Heart left ventricle (tissue), 16 donors: ENCODE measurements around the gene CENPN. TPM values are rescaled to one million over a fixed set of nuclear protein-coding genes. Genes with fewer than 3 reads are reported as not detected.

Source experiments
- ATAC-seq, 4 donors: fragments of 200-7000 bp; cut with Tn5 transposase; one replicate each; pipeline ENCODE4 v1.9.1; 2020 to 2022; ENCODE audit warnings: moderate library complexity in 4 of 4, mild to moderate bottlenecking in 3 of 4, moderate number of reproducible peaks in 1 of 4
- DNase-seq, 5 donors: peaks; one replicate each; pipeline ENCODE4 v3.0.0-alpha.2; 2020
- H3K27ac ChIP-seq, 12 donors: fragments of 200-600 bp; sonication (generic) in 4 of 12; one replicate each; pipeline versions ENCODE4 v1.5.0 to v1.8.0; 2016 to 2022; ENCODE audit warnings: mild to moderate bottlenecking in 2 of 12
- H3K27me3 ChIP-seq, 9 donors: fragments of 200-600 bp; sonication (generic) in 2 of 9; one replicate each; pipeline versions ENCODE4 v1.5.1 to v1.8.0; 2016 to 2022; ENCODE audit warnings: mild to moderate bottlenecking in 3 of 9
- H3K36me3 ChIP-seq, 9 donors: fragments of 200-600 bp; sonication (generic) in 2 of 9; one replicate each; pipeline versions ENCODE4 v1.5.0 to v1.8.0; 2018 to 2022; ENCODE audit warnings: mild to moderate bottlenecking in 2 of 9
- H3K4me1 ChIP-seq, 12 donors: fragments of 200-600 bp; sonication (generic) in 4 of 12; one replicate each; pipeline versions ENCODE4 v1.5.0 to v1.8.0; 2016 to 2022; ENCODE audit warnings: mild to moderate bottlenecking in 3 of 12
- H3K4me3 ChIP-seq, 12 donors: fragments of 200-600 bp; sonication (generic) in 4 of 12; one replicate each; pipeline versions ENCODE4 v1.5.0 to v1.8.0; 2017 to 2022; ENCODE audit warnings: mild to moderate bottlenecking in 9 of 12, moderate library complexity in 4 of 12
- H3K9me3 ChIP-seq, 12 donors: fragments of 200-600 bp; sonication (generic) in 4 of 12; one replicate each; pipeline versions ENCODE4 v1.5.0 to v1.8.0; 2016 to 2022; ENCODE audit warnings: mild to moderate bottlenecking in 1 of 12
- CTCF ChIP-seq, 12 donors: fragments of 200-600 bp; sonication (generic) in 4 of 12; IDR thresholded peaks; one replicate each; pipeline versions ENCODE4 v1.5.0 to v1.8.0; 2018 to 2022; ENCODE audit warnings: antibody characterized with exemption in 12 of 12, mild to moderate bottlenecking in 5 of 12
- POLR2A ChIP-seq, 2 donors: fragments of 450-650 bp; IDR thresholded peaks; one replicate each; pipeline ENCODE4 v1.6.1; 2017; ENCODE audit warnings: antibody characterized with exemption in 2 of 2, mild to moderate bottlenecking in 2 of 2, moderate library complexity in 2 of 2
- WGBS, 4 donors: extraction: QIAGEN DNeasy Blood & Tissue Kit in 2 of 4; methylation state at CpG; one replicate each; pipeline versions ENCODE4 v1.1.5 to v1.1.7; 2013 to 2018; 5-methylcytosine and 5-hydroxymethylcytosine counted together
- intact Hi-C, 10 donors: fragments of 100-400 bp; cut with DNase I; formaldehyde crosslinking; loops; one replicate each; pipeline versions ENCODE4 v1.11.1 to v1.14.2; 2022
- polyA plus RNA-seq, 2 donors: library from polyadenylated mRNA; stranded (reverse); fragments of 200-250 nt; gene quantifications; one replicate each; pipeline ENCODE4 v1.2.3, GENCODE V29; 2013
- total RNA-seq, 9 donors: library from RNA; depleted of rRNA in 2 of 9; stranded (reverse); fragments of >200 nt in 2 of 9; fragmentation: NEBNext Ultra II Directional in 3 of 9; extraction: Animal tissue kit (Norgen Biotek cat#: 25700) in 3 of 9; gene quantifications; one replicate each; pipeline versions ENCODE4 v1.1.0 to v1.2.4, GENCODE V29; 2016 to 2023
- donor health status: ischemic (EF 13 %, LVEDD 7.1; RV severe dilation, severe dysfunction).
- donor health status: healthy with polysubstance abuse.
- donor health status: DM: no; HTN: yes; CAD: no.
- donor health status: DM: no; HTN: no; CAD: no.
- donor health status: ischemic (EF 25% LVEDD 6.9; RV normal size, moderate dysfunction).
- donor health status: ischemic (EF 25% LVEDD 5.7; RV mildly dilated, moderate dysfunction).
- donor health status: healthy.
- donor health status: DM: yes; HTN: yes; CAD: no.
- donor health status: ischemic (EF 35%, LVEDD 5.7; RV mildly dilated, moderate dysfunction).
- donor health status: nonischemic (EF 11% LVEDD 7.7; RV severe dilation, severe dysfunction).
- donor health status: DM: yes; HTN: yes; CAD: no.
- donor health status: PGD.
- donor health status: ischemic (EF 29% LVEDD 5.4; RV normal size, mild dysfunction).
- donor health status: nonischemic (EF 23%, LVEDD 6.1; RV moderate dilation, normal function).

The CENPN gene
- total and polyA plus RNA-seq, 11 donors, result 1.9 to 14.8 (median 10.3) TPM

GRCh38 chr16:80976946-80977345 is 30.1 kb upstream of the CENPN start:
- intact Hi-C loops, result no loop called here
- ATAC-seq, result no peak
- H3K27me3 ChIP-seq, result no peaks in the 10 kb centered on the region
- peaks cover 0 to 55% (median 40%) of the 10 kb centered on the region in 9 donors for H3K36me3 ChIP-seq
- no peak overlapping the region for H3K4me3 ChIP-seq
- TF ChIP-seq CTCF (IDR thresholded peaks at IDR 0.05) (no peak), POLR2A (IDR thresholded peaks at IDR 0.05) (no peak)
- WGBS, 4 donors, result 87 to 100% (median 92%) methylated on average over 1 of the region's 1 CpG
- no peak for DNase-seq
- no peaks in the 10 kb centered on the region for H3K9me3 ChIP-seq
- no peak overlapping the region for H3K27ac ChIP-seq
- peaks cover 0 to 14% (median 0%) of the 10 kb centered on the region in 12 donors for H3K4me1 ChIP-seq

- TF ChIP-seq CTCF (IDR thresholded peaks at IDR 0.05) (no peak), POLR2A (IDR thresholded peaks at IDR 0.05) (no peak)
- H3K36me3 ChIP-seq, result peaks cover 0 to 36% (median 31%) of the 10 kb centered on the region in 9 donors
- H3K27ac ChIP-seq, result no peak overlapping the region
- intact Hi-C loops, result no loop called here
- H3K27me3 ChIP-seq, result no peaks in the 10 kb centered on the region
- H3K4me1 ChIP-seq, result peaks cover 0 to 11% (median 0%) of the 10 kb centered on the region in 12 donors
- no peaks in the 10 kb centered on the region for H3K9me3 ChIP-seq
- ATAC-seq, result no peak
- no peak for DNase-seq
- H3K4me3 ChIP-seq, result no peak overlapping the region
These were observed 25.9 kb upstream of the CENPN start for GRCh38 chr16:80981103-80981502.

GRCh38 chr16:80982646-80983045 is 24.4 kb upstream of the CENPN start:
- no peak for DNase-seq
- TF ChIP-seq CTCF (IDR thresholded peaks at IDR 0.05) (no peak), POLR2A (IDR thresholded peaks at IDR 0.05) (no peak)
- no peak for ATAC-seq
- peaks cover 0 to 21% (median 0%) of the 10 kb centered on the region in 12 donors for H3K4me1 ChIP-seq
- 72 to 74% (median 73%) methylated on average over 4 of the region's 4 CpGs for WGBS, 4 donors
- peaks cover 0 to 32% (median 25%) of the 10 kb centered on the region in 9 donors for H3K36me3 ChIP-seq
- no peaks in the 10 kb centered on the region for H3K27me3 ChIP-seq
- H3K9me3 ChIP-seq, result no peaks in the 10 kb centered on the region
- H3K27ac ChIP-seq, result no peak overlapping the region
- intact Hi-C loops, result no loop called here
- no peak overlapping the region for H3K4me3 ChIP-seq

- no peaks in the 10 kb centered on the region for H3K27me3 ChIP-seq
- no peak for ATAC-seq
- H3K27ac ChIP-seq, result no peak overlapping the region
- WGBS, 4 donors, result 86 to 92% (median 90%) methylated on average over 6 of the region's 6 CpGs
- peaks cover 0 to 21% (median 0%) of the 10 kb centered on the region in 12 donors for H3K4me1 ChIP-seq
- peaks cover 0 to 19% (median 11%) of the 10 kb centered on the region in 9 donors for H3K36me3 ChIP-seq
- no peak for DNase-seq
- TF ChIP-seq POLR2A (IDR thresholded peaks at IDR 0.05) (no peak), CTCF (IDR thresholded peaks at IDR 0.05) (no peak)
- intact Hi-C loops, result no loop called here
- no peak overlapping the region for H3K4me3 ChIP-seq
- H3K9me3 ChIP-seq, result no peaks in the 10 kb centered on the region
These were observed 22.7 kb upstream of the CENPN start for GRCh38 chr16:80984124-80984892.
